ENCODE results near the gene RNFT2. TPM values are rescaled to one million over a fixed set of nuclear protein-coding genes. Genes with fewer than 3 reads are reported as not detected.

Gene RNFT2
- total RNA-seq, 6 experiments from 2014 or later, result 7.1 to 12.0 (median 11.2) TPM

- peak overlapping the region; percentile 57 for H3K27ac Mint-ChIP-seq
- DNase-seq, result peak; percentile 12
- TF ChIP-seq CTCF (IDR thresholded peaks at IDR 0.05), result no peak
- H3K27me3 Mint-ChIP-seq (ENCODE audit: insufficient read depth), result peaks cover 8% of the 10 kb centered on the region
- H3K4me3 Mint-ChIP-seq, result peak overlapping the region; percentile 26; the same call in 1 of the 2 replicates
- no peaks in the 10 kb centered on the region for H3K36me3 Mint-ChIP-seq (ENCODE audit: low read depth)
- peaks cover 13% of the 10 kb centered on the region for H3K4me1 Mint-ChIP-seq (ENCODE audit: low read depth)
- no peaks in the 10 kb centered on the region for H3K9me3 Mint-ChIP-seq
These were observed 82.0 kb downstream of the RNFT2 start for GRCh38 chr12:116820064-116820656.

- Mint-ChIP-seq H3K9me3 (no peaks in the 10 kb centered on the region), H3K27me3 (ENCODE audit: insufficient read depth) (peaks cover 8% of the 10 kb centered on the region), H3K27ac (no peak overlapping the region), H3K4me1 (ENCODE audit: low read depth) (peaks cover 13% of the 10 kb centered on the region), H3K36me3 (ENCODE audit: low read depth) (no peaks in the 10 kb centered on the region), H3K4me3 (no peak overlapping the region)
- TF ChIP-seq CTCF (IDR thresholded peaks at IDR 0.05), result no peak
- DNase-seq, result no peak
These were observed 83.2 kb downstream of the RNFT2 start for GRCh38 chr12:116821291-116821690.

- no peaks in the 10 kb centered on the region for H3K36me3 Mint-ChIP-seq (ENCODE audit: low read depth)
- peaks cover 6% of the 10 kb centered on the region for H3K4me1 Mint-ChIP-seq (ENCODE audit: low read depth)
- DNase-seq, result no peak
- no peak overlapping the region for H3K4me3 Mint-ChIP-seq
- H3K9me3 Mint-ChIP-seq, result no peaks in the 10 kb centered on the region
- H3K27ac Mint-ChIP-seq, result no peak overlapping the region
- no peak for TF ChIP-seq CTCF (IDR thresholded peaks at IDR 0.05)
- peaks cover 8% of the 10 kb centered on the region for H3K27me3 Mint-ChIP-seq (ENCODE audit: insufficient read depth)
These were observed 89.3 kb downstream of the RNFT2 start for GRCh38 chr12:116827432-116827831.

- Mint-ChIP-seq H3K36me3 (ENCODE audit: low read depth) (no peaks in the 10 kb centered on the region), H3K4me1 (ENCODE audit: low read depth) (peaks cover 9% of the 10 kb centered on the region), H3K27me3 (ENCODE audit: insufficient read depth) (peaks cover 6% of the 10 kb centered on the region; the same call in 1 of the 2 replicates), H3K4me3 (no peak overlapping the region), H3K27ac (no peak overlapping the region), H3K9me3 (no peaks in the 10 kb centered on the region)
- peak; percentile 10 for DNase-seq
- no peak for TF ChIP-seq CTCF (IDR thresholded peaks at IDR 0.05)
These were observed 94.2 kb downstream of the RNFT2 start for GRCh38 chr12:116832353-116832752.

- no peaks in the 10 kb centered on the region for H3K9me3 Mint-ChIP-seq
- peaks cover 9% of the 10 kb centered on the region for H3K4me1 Mint-ChIP-seq (ENCODE audit: low read depth)
- peaks cover 4% of the 10 kb centered on the region; the same call in 1 of the 2 replicates for H3K27me3 Mint-ChIP-seq (ENCODE audit: insufficient read depth)
- H3K36me3 Mint-ChIP-seq (ENCODE audit: low read depth), result no peaks in the 10 kb centered on the region
- no peak for TF ChIP-seq CTCF (IDR thresholded peaks at IDR 0.05)
- no peak for DNase-seq
- no peak overlapping the region for H3K4me3 Mint-ChIP-seq
- H3K27ac Mint-ChIP-seq, result no peak overlapping the region
These were observed 95.4 kb downstream of the RNFT2 start for GRCh38 chr12:116833474-116833873.

All from HFFc6 (cell line).